Lung (tissue), 16 donors: ENCODE data around the gene CD200R1L. TPM values are rescaled to one million over a fixed set of nuclear protein-coding genes. Genes with fewer than 3 reads are reported as not detected.

Experiments
- ATAC-seq: fragments of 200-7000 bp; cut with Tn5 transposase; one replicate; pipeline ENCODE4 v1.9.1; 2020; ENCODE audit warnings: moderate number of reproducible peaks; ENCODE audit not compliant: insufficient read depth, low FRiP score
- DNase-seq, 3 donors: peaks; one replicate each; pipeline ENCODE4 v3.0.0-alpha.2; 2013 to 2017
- H3K27ac ChIP-seq, 2 donors: one replicate each; pipeline ENCODE4 v1.5.1; 2013; ENCODE audit warnings: mild to moderate bottlenecking in 2 of 2, moderate library complexity in 2 of 2, control low read depth in 1 of 2, inconsistent platforms in 1 of 2, low read depth in 1 of 2, low read length in 1 of 2
- H3K27me3 ChIP-seq, 3 donors: one replicate each; pipeline ENCODE4 v1.5.1; 2013; ENCODE audit warnings: low read length in 2 of 3; ENCODE audit not compliant: control insufficient read depth in 3 of 3, insufficient read depth in 3 of 3
- H3K36me3 ChIP-seq, 4 donors: one replicate each; pipeline ENCODE4 v1.5.1; 2013; ENCODE audit warnings: low read length in 4 of 4, mild to moderate bottlenecking in 1 of 4, moderate library complexity in 1 of 4; ENCODE audit not compliant: control insufficient read depth in 4 of 4, insufficient read depth in 4 of 4
- H3K4me1 ChIP-seq, 5 donors: one replicate each; pipeline ENCODE4 v1.5.1; 2013; ENCODE audit warnings: low read length in 5 of 5, mild to moderate bottlenecking in 2 of 5, moderate library complexity in 1 of 5; ENCODE audit not compliant: control insufficient read depth in 5 of 5, insufficient read depth in 5 of 5
- H3K4me3 ChIP-seq: one replicate; pipeline ENCODE4 v1.5.1; 2013; ENCODE audit warnings: mild to moderate bottlenecking, control low read depth, moderate library complexity
- H3K9ac ChIP-seq, 2 donors: one replicate each; pipeline ENCODE4 v1.5.1; 2013; ENCODE audit warnings: low read length in 2 of 2, control low read depth in 1 of 2; ENCODE audit not compliant: insufficient read depth in 1 of 2
- H3K9me3 ChIP-seq, 4 donors: one replicate each; pipeline ENCODE4 v1.5.1; 2013; ENCODE audit warnings: low read length in 3 of 4, mild to moderate bottlenecking in 1 of 4, moderate library complexity in 1 of 4; ENCODE audit not compliant: control insufficient read depth in 4 of 4, insufficient read depth in 3 of 4
- WGBS, 2 donors: extraction: QIAGEN DNeasy Blood & Tissue Kit; methylation state at CpG; one replicate each; pipeline ENCODE4 v1.1.7; 2013; 5-methylcytosine and 5-hydroxymethylcytosine counted together
- long read RNA-seq, 5 donors: transcript quantifications; one replicate each; lab custom pipeline, GENCODE V29; 2026
- polyA plus RNA-seq, 2 donors: library from polyadenylated mRNA; stranded (reverse); fragments of 200-250 nt; gene quantifications; one replicate each; pipeline ENCODE4 v1.2.1, GENCODE V29; 2013
- total RNA-seq, 2 donors: library from RNA; depleted of rRNA in 1 of 2; stranded (reverse); fragments of >200 nt in 1 of 2; gene quantifications; one replicate each; pipeline ENCODE4 v1.2.1, GENCODE V29; 2014 to 2021
- TF ChIP-seq, protein P1 (sequence below): IDR thresholded peaks from 2 replicates; pipeline ENCODE4 v1.5.1; 2012; ENCODE audit warnings: mild to moderate bottlenecking; ENCODE audit errors: control extremely low read depth, extremely low read depth
- donor health status: control.
- donor health status: control.
- donor health status: Bipolar disorder and iron deficiency.
- donor health status: healthy.
- donor health status: DM: yes; HTN: yes; CAD: no.

CD200R1L gene, protein sequence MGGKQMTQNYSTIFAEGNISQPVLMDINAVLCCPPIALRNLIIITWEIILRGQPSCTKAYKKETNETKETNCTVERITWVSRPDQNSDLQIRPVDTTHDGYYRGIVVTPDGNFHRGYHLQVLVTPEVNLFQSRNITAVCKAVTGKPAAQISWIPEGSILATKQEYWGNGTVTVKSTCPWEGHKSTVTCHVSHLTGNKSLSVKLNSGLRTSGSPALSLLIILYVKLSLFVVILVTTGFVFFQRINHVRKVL
- total RNA-seq (not detected), polyA plus RNA-seq (not detected)
- long read RNA-seq, donor 1: 0 reads
- long read RNA-seq, donor 2: 0 reads
- long read RNA-seq, donor 3: 0 reads
- long read RNA-seq, donor 4: 0 reads
- long read RNA-seq, donor 5: 0 reads

DNA sequence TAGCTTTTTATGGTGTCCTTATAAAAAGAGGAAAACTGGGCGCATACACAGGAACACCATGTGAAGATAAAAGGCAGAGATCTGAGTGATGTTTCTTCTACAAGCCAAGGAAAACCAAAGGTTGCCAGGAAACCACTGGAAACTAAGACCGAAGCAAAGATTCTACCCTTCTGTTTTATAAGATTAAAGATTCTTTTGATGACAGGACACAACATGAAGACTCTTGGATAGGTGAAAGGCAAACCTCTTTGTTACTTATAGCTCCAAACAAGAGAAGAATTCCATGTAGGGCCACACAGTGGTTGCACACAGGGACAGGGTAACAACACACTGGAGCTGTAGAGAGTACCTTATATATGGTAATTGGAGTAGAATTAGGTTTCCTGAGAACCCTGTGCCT lies at the start of gene CD200R1L:
CD200R1L (minus strand) TSS at position 101 of the 400 bp plus-strand sequence. CDS start 17,497 bp downstream, outside the sequence.
- TF ChIP-seq, protein P1, sequence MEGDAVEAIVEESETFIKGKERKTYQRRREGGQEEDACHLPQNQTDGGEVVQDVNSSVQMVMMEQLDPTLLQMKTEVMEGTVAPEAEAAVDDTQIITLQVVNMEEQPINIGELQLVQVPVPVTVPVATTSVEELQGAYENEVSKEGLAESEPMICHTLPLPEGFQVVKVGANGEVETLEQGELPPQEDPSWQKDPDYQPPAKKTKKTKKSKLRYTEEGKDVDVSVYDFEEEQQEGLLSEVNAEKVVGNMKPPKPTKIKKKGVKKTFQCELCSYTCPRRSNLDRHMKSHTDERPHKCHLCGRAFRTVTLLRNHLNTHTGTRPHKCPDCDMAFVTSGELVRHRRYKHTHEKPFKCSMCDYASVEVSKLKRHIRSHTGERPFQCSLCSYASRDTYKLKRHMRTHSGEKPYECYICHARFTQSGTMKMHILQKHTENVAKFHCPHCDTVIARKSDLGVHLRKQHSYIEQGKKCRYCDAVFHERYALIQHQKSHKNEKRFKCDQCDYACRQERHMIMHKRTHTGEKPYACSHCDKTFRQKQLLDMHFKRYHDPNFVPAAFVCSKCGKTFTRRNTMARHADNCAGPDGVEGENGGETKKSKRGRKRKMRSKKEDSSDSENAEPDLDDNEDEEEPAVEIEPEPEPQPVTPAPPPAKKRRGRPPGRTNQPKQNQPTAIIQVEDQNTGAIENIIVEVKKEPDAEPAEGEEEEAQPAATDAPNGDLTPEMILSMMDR: no peak
- Histone ChIP-seq H3K9ac (no peak within 1 kb of the TSS), H3K4me1 (no peaks in the 10 kb centered on the region), H3K27ac (no peak within 1 kb of the TSS), H3K27me3 (no peaks in the 10 kb centered on the region), H3K4me3 (no peak within 1 kb of the TSS), H3K36me3 (no peaks in the 10 kb centered on the region), H3K9me3 (peaks cover 0 to 14% (median 6%) of the 10 kb centered on the region in 4 donors)
- ATAC-seq (no peak), DNase-seq (no peak)
- 85 to 95% methylated on average over 2 of the region's 2 CpGs for WGBS, 2 donors

DNA sequence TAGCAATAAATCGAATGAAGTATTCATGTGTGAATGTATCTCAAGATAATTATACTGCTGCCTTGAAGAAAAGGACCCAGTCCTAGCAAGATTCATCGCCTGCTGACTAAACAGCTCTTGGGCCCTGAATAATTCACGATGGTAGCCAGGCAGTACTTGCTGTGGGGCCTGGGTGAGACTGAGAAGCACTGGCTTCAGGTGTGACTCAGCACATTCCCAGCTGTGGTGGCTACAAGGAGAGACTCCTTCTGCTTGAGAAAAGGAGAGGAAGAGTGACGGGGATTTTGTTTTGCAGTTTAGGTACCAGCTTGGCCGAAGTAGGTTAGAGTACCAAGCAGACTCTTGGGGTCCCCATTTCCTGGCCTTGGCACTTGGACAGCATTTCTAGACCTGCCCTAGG lies 47.6 kb upstream of the CD200R1L start:
- Histone ChIP-seq H3K4me1 (no peaks in the 10 kb centered on the region), H3K27me3 (no peaks in the 10 kb centered on the region), H3K9ac (no peak overlapping the region), H3K36me3 (no peaks in the 10 kb centered on the region), H3K4me3 (no peak overlapping the region), H3K9me3 (no peaks in the 10 kb centered on the region), H3K27ac (no peak overlapping the region)
- no peak for DNase-seq
- no peak for ATAC-seq
- WGBS, 2 donors: 78 to 85% methylated on average over 5 of the region's 5 CpGs
- TF ChIP-seq, protein P1: no peak

DNA sequence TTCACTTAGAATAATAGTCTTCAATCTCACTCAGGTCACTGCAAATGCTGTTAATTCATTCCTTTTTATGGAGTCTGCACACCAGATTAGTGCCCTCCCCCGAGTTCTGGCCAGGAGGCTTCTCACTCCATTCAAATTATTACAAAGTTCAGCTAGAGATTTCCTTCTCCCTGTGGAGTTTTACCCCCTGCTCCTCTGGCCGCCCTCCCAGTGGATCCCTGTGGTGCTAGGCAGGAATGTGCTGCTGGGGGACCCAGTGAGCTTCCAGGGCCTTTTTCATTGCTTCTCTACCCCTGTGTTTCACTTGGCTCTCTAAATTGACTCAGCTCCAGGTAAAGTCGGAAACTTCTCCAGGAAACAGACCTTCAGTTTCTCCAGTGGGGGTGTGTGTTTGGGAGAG lies 42.7 kb upstream of the CD200R1L start:
- TF ChIP-seq, protein P1: no peak

More for the DNA sequence above, 42.7 kb upstream of the CD200R1L start:
- no peak overlapping the region for H3K27ac ChIP-seq
- H3K9ac ChIP-seq: no peak overlapping the region
- 77 to 88% methylated on average over 3 of the region's 3 CpGs for WGBS, 2 donors
- ATAC-seq: no peak
- H3K27me3 ChIP-seq: no peaks in the 10 kb centered on the region
- peaks cover 0 to 2% (median 0%) of the 10 kb centered on the region in 4 donors for H3K9me3 ChIP-seq
- no peaks in the 10 kb centered on the region for H3K4me1 ChIP-seq
- H3K36me3 ChIP-seq: no peaks in the 10 kb centered on the region
- no peak for DNase-seq
- H3K4me3 ChIP-seq: no peak overlapping the region
